ENCODE measurements around the gene IFNG-AS1.

DNA sequence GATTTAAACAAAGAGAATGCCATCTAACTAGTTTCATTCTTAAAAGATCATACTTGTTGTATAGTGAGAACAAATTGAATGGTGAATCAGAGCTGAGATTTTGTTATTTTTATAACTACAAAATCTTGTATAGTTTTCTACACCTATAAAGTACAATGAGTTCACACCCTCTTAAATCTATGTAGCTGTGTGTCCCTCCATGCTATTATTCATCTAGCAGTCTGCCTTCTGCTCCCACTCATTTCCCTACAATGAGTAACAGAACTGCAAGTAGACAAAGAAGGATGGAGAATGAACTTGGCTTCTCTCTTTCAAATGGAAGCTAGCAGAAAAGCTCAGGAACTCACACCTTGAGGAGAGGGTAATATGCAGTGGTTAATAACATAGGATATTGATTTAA is 7.1 kb downstream of the IFNG-AS1 start:
- TF ChIP-seq, protein P1, sequence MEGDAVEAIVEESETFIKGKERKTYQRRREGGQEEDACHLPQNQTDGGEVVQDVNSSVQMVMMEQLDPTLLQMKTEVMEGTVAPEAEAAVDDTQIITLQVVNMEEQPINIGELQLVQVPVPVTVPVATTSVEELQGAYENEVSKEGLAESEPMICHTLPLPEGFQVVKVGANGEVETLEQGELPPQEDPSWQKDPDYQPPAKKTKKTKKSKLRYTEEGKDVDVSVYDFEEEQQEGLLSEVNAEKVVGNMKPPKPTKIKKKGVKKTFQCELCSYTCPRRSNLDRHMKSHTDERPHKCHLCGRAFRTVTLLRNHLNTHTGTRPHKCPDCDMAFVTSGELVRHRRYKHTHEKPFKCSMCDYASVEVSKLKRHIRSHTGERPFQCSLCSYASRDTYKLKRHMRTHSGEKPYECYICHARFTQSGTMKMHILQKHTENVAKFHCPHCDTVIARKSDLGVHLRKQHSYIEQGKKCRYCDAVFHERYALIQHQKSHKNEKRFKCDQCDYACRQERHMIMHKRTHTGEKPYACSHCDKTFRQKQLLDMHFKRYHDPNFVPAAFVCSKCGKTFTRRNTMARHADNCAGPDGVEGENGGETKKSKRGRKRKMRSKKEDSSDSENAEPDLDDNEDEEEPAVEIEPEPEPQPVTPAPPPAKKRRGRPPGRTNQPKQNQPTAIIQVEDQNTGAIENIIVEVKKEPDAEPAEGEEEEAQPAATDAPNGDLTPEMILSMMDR (IDR thresholded peaks at IDR 0.05): no peak
- no peak for TF ChIP-seq POLR2A (IDR thresholded peaks at IDR 0.05)

Measured in heart left ventricle (tissue), 13 donors.